Muscle layer of colon (tissue), 2 donors: ENCODE results near the gene FRMD4A.
"Not testable (repeated sequence)": the region's sequence is repeated elsewhere in the genome, so short reads cannot be mapped to it uniquely, and the experiment has no call there.

ENCODE experiments used
- H3K27ac ChIP-seq: one replicate; pipeline ENCODE4 v1.7.0; 2013; ENCODE audit warnings: low read depth, mild to moderate bottlenecking, low read length, moderate library complexity
- H3K27me3 ChIP-seq, 2 donors: one replicate each; pipeline ENCODE4 v1.7.0; 2013; ENCODE audit warnings: low read length in 2 of 2, mild to moderate bottlenecking in 2 of 2; ENCODE audit not compliant: insufficient read depth in 2 of 2, control insufficient read depth in 1 of 2
- H3K36me3 ChIP-seq: one replicate; pipeline ENCODE4 v1.7.0; 2013; ENCODE audit warnings: mild to moderate bottlenecking, low read length; ENCODE audit not compliant: insufficient read depth
- H3K4me1 ChIP-seq: one replicate; pipeline ENCODE4 v1.7.0; 2013; ENCODE audit warnings: mild to moderate bottlenecking, low read length; ENCODE audit not compliant: insufficient read depth
- H3K4me3 ChIP-seq, 2 donors: one replicate each; pipeline ENCODE4 v1.7.0; 2013; ENCODE audit warnings: low read length in 2 of 2, low read depth in 1 of 2, mild to moderate bottlenecking in 1 of 2, moderate library complexity in 1 of 2
- H3K9ac ChIP-seq: one replicate; pipeline ENCODE4 v1.7.0; 2013; ENCODE audit warnings: low read length
- H3K9me3 ChIP-seq: one replicate; pipeline ENCODE4 v1.7.0; 2013; ENCODE audit warnings: mild to moderate bottlenecking, low read length
- donor health status: abdominal sarcoma.
- donor health status: Adenocarcinoma of cecum.

The FRMD4A gene

DNA sequence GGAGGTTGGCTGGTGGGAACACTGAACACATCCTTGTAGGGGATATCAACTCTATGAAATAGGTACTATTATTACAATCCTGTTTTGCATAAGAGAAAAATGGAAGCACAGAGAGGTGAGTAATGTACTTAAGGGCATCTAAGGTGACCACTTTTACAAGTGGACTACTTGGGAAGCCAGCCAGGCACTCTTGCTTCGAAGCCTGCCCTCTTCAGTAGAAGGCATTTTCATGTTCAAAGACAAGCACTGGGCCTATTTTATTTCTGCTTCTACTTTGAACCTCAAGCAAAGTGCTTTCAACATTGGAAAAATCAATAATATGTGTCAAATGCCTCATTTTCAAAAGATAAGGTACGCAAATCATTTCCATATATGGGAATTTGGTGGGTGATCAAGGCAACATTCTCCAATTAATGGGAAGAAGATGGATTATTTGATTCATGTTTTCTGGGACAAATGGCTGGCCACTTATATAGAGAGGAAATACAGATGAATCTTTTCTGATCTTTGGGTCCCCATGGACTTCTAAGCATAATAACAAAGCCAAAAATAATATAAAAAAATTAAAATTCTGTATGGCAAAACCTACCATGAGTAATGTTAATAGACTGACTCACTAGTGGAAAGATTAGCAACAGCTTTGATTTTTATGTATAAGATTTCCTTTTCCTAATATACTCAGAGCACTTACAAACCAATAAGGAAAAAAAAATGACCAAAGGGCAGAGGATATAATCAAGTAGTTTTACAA, 270.2 kb downstream of the FRMD4A start:
- Histone ChIP-seq H3K27me3 (no peaks in the 10 kb centered on the region), H3K27ac (no peak overlapping the region), H3K9ac (no peak overlapping the region), H3K9me3 (no peaks in the 10 kb centered on the region), H3K4me3 (no peak overlapping the region), H3K4me1 (peaks cover 18% of the 10 kb centered on the region), H3K36me3 (no peaks in the 10 kb centered on the region)

DNA sequence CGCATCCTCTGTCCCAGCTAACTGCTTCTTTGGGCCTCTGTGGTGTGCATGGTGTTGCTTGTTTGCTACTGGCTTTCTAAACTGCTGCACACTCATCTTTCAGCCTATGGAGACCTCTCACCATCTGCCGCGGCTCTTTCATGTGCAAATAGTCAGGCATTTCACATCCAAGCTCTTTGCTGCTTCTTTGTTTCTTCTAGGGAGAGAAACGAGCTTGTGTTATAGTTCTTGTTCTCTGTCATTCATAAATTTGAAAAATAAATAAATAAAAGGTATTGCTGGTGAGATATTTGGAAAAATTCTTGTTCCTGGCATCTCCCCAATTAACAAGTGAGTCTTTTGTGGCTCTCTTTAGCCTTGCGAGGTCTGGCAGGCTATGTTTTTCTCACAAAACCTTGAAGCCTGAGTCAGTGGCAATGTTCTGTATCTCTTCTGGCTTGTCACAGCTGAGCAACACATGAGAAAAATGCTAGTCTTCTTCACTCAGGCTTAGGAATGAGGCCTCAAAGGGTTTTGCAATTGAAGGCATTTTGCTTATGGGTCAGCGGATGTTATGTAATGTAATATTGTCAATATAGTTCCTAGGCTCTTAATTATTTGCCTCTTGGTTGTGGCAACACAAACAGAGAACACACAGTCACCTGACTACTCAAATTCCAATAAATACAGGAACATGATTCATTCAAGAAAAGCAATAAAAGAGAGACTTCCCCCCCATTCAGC, 274.0 kb downstream of the FRMD4A start:
- peaks cover 18% of the 10 kb centered on the region for H3K4me1 ChIP-seq
- H3K9ac ChIP-seq, result no peak overlapping the region
- H3K4me3 ChIP-seq, result no peak overlapping the region

DNA sequence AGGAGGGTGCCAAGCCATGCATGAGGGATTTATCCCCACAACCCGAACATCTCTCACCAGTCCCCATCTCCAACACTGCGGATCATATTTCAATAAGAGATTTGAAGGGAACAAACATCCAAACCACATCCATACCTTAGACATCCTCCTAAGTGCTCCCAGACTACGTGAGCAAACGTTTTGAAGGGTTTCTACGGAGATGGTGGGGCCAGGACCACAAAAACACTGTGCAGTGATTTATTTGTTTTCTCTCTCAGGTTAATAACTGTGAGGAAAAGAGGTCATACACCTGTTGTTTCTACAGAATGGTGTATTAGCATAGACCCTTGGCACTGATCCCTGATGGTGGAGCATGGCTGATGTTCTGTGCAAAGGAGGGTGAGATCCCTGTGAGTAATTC, 277.8 kb downstream of the FRMD4A start:
- Histone ChIP-seq H3K9me3 (no peaks in the 10 kb centered on the region), H3K36me3 (no peaks in the 10 kb centered on the region), H3K4me3 (no peak overlapping the region), H3K27me3 (no peaks in the 10 kb centered on the region), H3K9ac (no peak overlapping the region), H3K27ac (no peak overlapping the region), H3K4me1 (peaks cover 12% of the 10 kb centered on the region)

More for the DNA sequence above, 274.0 kb downstream of the FRMD4A start:
- H3K9me3 ChIP-seq, result no peaks in the 10 kb centered on the region
- no peaks in the 10 kb centered on the region for H3K36me3 ChIP-seq
- H3K27ac ChIP-seq, result no peak overlapping the region
- no peaks in the 10 kb centered on the region for H3K27me3 ChIP-seq

DNA sequence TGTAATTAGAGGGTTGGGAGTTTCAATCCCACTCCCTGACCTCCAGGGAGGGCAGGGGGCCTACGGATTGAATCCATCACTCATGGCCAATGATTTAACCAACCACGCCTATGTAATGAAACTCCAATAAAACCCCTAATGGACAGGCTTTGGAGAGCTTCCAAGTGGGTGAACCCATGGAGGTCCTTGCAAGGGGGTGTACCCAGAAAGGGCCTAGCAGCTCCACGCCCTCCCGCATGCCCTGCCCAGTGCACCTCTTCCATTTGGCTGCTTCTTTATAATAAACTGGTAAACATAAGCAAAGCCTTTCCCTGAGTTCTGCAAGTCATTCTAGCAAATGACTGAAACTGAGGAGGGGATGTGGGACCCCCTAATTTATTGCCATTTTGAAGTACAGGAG, 280.1 kb downstream of the FRMD4A start:
- H3K4me3 ChIP-seq, result no peak overlapping the region
- H3K27ac ChIP-seq, result no peak overlapping the region
- no peak overlapping the region for H3K9ac ChIP-seq
- no peaks in the 10 kb centered on the region for H3K27me3 ChIP-seq
- H3K4me1 ChIP-seq, result no peaks in the 10 kb centered on the region
- H3K9me3 ChIP-seq, result no peaks in the 10 kb centered on the region
- no peaks in the 10 kb centered on the region for H3K36me3 ChIP-seq

DNA sequence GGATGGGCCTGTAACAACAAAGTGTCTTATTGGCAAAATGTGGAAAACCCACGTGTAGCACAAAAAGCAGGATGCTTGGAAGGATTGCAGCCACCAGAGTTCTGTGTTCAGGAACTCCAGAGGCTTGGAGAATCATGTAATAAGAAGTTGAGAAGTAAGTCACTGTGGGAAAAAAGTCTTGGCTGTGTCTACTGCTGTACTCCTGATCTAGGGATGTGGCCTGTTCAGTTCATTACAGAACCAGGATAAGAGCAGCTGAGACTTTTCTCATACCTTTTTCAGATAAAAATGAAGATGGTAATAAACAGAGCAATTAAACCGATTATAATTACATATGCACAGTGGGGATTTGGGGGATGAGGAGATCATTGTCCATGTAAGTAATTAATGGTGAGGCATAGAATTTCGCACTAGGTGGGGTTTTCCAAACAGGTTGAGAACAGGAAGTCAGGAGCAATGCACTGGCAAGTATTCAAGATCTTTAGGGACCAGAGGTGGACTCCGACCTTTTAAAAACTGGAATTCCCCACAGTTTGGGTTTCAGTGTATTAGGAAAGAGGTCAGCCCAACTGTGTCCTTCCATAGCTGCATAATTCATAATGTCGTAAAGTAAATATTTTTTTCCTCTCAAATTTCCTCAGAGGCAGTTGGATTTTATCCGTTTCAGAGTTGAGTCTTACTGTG, 281.7 kb downstream of the FRMD4A start:
- no peak overlapping the region for H3K9ac ChIP-seq
- no peaks in the 10 kb centered on the region for H3K36me3 ChIP-seq
- H3K4me3 ChIP-seq, result no peak overlapping the region
- H3K4me1 ChIP-seq, result no peaks in the 10 kb centered on the region
- H3K9me3 ChIP-seq, result no peaks in the 10 kb centered on the region
- no peak overlapping the region for H3K27ac ChIP-seq
- H3K27me3 ChIP-seq, result no peaks in the 10 kb centered on the region

DNA sequence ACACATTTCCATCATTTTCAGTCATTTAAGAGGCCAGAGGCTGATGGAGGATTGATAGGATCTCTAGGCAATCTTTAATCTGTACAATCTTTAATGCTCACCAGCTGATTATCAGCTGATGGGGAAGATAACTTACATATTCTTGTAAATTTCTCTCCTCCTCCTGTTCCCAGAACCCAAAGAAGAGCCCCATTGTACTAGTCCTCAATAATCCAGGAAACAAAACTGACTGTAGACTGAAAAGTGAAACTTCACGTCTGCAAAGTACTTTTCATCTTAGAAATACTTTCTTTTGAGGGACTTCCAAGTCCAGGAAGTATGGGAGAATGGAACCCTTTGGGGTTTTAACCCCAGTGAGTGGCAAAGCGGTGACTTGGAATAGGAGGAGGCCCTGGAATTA, 283.3 kb downstream of the FRMD4A start:
- no peak overlapping the region for H3K27ac ChIP-seq
- no peak overlapping the region for H3K9ac ChIP-seq
- no peak overlapping the region for H3K4me3 ChIP-seq
- H3K36me3 ChIP-seq, result no peaks in the 10 kb centered on the region
- H3K9me3 ChIP-seq, result no peaks in the 10 kb centered on the region
- no peaks in the 10 kb centered on the region for H3K4me1 ChIP-seq
- H3K27me3 ChIP-seq, result no peaks in the 10 kb centered on the region

DNA sequence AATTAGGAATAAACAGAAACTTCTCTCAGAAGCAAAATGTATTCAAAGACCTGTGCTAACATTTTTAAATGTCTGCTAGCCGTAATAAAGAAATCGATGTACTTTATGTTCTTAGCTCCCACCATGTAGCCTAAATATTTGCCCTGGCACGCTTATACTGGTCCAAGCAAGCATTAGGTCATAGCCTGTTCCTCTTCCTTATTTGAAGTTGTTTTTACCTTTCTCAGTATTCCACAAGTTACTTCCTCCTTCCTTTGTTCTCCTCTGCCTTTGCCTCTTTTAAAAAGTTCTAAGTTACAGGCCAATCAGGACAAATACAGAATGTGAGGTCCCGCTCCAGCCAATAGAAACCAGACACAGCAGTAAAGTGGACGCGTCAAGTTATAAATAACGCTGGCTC, 288.7 kb downstream of the FRMD4A start:
- Histone ChIP-seq H3K27ac (peak overlapping the region; percentile 17), H3K4me1 (peaks cover 12% of the 10 kb centered on the region)
- H3K4me3 ChIP-seq, H3K36me3 ChIP-seq, H3K9ac ChIP-seq, H3K27me3 ChIP-seq, H3K9me3 ChIP-seq: not testable (repeated sequence)

DNA sequence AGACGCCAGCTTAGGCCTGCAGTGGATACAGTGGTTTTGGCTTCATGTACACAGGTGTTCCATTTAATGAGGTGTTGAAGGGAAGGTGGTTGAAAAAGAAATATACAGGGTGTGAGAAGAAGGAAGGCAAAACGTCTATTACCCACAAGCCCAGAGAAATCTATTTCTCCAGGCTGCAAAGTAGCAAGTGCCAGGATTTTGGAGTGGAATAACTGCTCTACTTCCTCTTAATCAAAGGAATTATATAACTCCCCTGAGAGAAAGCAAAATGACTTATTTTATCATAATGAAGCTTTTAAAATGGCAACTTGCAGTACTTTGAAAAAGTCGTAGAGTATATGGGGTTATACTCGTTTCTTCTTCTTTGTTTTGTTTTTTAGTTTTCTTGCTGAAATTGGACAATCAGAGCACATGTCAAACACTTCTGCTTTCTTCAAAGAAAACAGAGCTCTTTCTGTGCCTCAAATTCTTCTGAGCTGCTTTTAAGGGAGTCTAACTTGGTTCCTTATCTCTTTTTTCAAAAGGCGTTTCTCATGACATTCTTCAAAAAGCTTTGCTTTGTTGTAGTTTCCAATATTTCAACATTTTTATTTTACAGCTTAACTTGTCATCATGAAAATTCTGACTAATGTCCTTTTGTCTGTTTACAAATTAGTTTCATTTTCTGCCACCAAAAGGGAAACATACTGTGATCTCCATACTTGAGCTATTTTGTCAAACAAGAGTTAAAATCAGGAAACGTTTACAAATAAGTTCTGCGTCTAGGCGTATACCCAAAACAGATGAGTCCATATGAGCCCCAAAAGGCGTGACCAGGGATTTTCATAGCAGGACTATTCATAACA, 289.7 kb downstream of the FRMD4A start:
- Histone ChIP-seq H3K36me3 (no peaks in the 10 kb centered on the region), H3K27ac (no peak overlapping the region), H3K9me3 (no peaks in the 10 kb centered on the region), H3K4me1 (peaks cover 12% of the 10 kb centered on the region), H3K9ac (no peak overlapping the region), H3K4me3 (no peak overlapping the region), H3K27me3 (no peaks in the 10 kb centered on the region)

DNA sequence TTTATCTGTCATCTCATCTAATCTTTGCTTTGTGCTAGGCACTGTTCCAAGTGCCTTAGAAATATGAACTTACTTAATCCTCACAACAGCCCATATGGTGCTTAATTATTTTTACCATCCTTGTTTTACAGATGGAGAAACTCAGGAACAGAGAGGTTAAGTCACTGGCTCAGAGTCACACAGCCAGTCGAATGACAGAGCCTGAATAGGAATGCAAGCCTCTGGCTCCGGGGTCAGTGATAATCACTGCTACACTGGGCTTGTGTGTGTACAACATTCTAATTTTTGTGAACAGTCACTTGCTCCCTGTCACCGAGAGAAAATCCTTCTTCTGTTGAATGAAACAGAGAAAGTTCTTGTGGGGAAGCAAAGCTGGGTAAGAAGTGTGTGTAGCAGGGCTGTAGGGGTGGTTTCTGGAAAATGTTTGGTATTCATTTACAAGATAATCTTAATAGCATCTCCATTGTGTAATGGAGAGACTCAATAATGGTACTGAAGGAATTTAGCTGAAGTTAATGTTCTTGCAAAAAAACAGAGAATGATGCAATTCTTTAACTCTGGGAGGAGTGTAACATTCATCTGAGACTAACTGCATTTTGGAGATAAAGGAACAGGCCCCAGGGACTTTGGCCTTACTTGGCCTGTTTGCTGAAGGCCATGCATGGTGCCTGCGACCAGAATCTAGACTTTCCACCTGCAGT, 290.6 kb downstream of the FRMD4A start:
- H3K27ac ChIP-seq, result no peak overlapping the region
- H3K36me3 ChIP-seq, result no peaks in the 10 kb centered on the region
- H3K9me3 ChIP-seq, result no peaks in the 10 kb centered on the region
- no peak overlapping the region for H3K9ac ChIP-seq
- H3K4me3 ChIP-seq, result no peak overlapping the region
- H3K27me3 ChIP-seq, result no peaks in the 10 kb centered on the region
- peaks cover 12% of the 10 kb centered on the region for H3K4me1 ChIP-seq

DNA sequence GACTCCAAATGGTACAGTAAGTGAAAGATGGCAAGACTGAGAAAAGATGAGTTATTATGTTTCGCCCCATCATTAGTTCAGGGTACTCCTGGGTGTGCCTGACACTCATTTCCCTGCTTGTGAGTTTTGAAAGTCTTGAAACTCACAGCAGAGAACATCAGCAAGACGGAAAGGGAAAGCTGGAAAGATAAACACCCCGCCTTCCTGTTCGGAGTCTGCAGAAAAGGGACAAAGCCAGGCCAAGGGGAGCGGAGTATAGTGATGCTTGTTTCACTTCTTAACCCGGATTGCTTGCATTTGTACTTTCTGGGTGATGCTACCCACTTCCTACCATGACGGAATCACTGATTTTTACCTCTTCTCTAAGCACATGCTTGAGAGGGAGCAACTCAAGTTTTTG, 294.5 kb downstream of the FRMD4A start:
- Histone ChIP-seq H3K9me3 (no peaks in the 10 kb centered on the region), H3K27me3 (no peaks in the 10 kb centered on the region), H3K27ac (no peak overlapping the region), H3K4me1 (peaks cover 12% of the 10 kb centered on the region), H3K4me3 (no peak overlapping the region), H3K9ac (no peak overlapping the region), H3K36me3 (no peaks in the 10 kb centered on the region)
